ENCODE measurements around the gene GCG.

The GCG gene
- 0 reads per million in 3 experiments for total RNA-seq

DNA sequence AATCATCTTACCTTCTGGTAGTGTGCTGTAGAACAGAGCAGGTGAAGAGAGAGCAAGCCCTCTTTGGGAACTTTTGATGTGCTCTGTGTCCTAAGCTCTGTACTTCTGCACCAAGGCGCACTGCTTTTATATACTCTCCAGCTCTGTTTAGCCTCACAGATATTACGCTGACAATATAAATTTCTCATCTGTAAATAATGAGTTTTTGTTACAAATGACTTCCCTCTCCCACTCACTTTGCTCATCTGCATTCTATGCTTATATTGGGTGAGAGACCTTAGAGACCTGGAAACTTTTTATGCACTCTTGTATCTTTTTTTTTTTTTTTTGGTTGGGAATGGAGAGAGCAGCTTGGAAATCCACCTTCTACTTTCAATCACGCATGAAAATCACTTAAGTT is at the start of gene GCG:
TSS of gene GCG (minus strand) at position 101 of the 400 bp plus-strand sequence. CDS start 3,069 bp downstream, outside the sequence.
- no peak for DNase-seq

DNA sequence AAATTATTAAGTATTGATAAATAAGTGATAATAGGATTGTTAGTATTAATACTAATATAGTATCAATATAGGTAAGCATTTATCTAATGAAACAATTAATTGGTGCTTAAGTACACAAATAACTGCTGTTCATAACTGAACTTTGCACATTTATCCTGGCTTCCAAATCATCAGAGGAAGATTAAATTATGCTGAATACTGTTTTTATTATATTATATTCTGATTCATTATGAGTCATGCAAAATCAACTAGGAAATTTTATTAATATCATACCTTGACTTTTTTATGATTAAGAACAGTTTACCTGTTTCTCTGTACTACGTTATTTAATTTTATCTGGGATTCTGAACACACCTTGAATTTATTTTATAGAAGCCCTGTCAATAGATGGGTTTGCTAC is 48.6 kb upstream of the GCG start:
- DNase-seq, result no peak

DNA sequence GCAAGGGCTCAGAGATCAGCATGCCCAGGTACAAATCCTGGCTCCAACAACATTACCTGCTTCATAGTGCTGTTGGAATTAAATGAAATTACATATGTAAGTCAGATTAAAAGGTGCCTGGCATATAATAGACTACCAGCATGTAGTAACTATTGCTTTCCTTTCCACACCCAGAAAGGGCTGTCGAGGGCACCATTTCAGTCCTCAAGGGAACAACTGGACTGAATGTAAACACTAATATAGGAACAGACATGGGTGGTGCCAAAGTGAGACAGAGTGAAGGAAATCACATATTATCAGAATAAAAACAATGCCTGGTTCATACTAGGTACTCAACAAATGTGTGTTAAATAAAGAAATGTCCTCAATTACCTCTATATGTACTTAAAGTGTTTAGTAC is 47.9 kb upstream of the GCG start:
- DNase-seq, result no peak

DNA sequence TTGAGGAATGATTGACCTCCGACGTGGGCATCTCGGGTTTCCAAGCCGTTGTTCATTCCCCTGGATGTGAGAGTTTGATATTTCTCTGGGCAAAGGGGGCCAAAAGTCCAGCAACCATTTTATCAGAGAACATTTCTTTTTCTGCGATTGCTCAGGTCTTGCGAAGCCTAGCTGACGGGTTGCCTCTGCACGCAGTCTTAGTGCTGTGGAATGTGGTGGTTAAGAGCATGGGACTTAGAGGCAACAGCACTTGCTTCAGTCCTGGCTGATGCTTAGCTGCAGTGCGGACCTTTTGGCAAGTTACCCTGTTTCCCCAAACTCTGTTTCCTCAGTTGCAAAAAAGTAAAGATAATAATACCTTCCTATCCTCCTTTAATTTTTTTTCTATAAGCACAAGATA is 46.2 kb upstream of the GCG start:
- no peak for DNase-seq

DNA sequence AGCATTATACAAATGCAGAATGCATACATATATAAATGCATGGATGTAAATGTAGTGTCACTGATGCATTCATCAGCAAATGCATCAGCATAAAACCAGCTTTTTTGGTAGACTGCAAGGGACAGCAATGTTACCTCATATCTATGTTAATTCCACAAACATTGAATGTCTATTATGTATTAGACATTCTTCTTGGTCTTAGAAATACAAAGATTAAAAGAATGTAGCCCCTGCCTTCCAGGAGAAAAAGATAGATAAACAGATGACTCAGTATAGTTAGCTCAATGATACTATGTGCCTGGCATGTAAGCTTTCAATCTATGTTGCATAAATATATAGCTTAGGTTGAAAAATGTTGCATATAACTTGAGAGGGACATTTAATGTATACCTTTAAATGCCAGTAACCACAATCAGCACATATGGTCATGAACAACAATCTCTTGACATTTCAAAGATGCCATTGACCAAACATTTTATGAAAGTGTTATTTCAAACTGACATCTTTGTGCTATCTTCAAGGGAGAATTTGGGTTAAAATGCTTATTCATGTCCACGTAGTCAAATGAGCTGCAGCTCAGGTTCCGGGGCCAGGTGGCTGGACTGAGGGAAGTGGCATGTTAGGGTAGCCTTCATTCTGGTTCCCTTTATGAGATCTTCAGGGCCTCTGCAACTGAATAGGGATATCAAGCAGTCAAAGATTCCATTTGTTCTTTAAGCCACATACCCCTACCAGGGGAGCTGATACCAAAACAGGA is 45.2 kb upstream of the GCG start:
- DNase-seq, result no peak

DNA sequence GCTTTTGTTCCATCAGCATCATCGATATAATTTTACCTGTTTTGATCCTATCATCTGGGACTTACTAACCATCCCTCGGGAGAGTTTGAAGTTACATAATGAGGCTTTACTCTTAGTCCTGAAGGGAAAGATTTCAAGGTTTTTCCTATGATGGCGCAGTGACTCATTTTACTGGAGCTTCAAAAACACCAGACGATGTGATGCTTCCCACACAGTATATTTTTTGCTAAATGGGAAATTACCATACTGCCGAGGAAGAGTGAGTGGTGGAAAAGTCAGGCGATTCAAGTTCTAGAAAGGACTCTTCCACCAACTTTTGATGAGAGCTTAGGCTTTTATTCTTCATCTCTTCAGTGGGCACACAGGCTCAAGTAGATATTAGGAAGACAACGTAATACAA is 44.6 kb upstream of the GCG start:
- DNase-seq, result no peak

DNA sequence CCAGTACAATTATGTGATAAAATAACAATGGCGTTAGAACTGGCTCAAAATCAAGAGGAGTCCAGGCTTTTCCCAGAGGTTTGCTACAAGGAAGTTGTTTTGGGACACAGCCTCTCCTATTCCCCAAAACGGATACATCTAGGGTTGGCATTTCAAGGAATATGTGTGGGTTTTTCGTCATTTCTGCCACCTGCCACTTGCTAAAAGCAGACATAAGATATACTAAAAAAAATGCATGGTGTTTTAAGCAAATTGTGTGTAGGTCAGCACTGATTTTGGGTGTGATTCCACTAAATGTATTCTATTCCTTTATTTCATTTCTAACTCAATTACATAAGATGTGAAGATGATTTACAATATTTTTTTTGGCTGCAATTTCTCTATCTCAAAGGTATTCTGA is 36.4 kb upstream of the GCG start:
- DNase-seq, result no peak

DNA sequence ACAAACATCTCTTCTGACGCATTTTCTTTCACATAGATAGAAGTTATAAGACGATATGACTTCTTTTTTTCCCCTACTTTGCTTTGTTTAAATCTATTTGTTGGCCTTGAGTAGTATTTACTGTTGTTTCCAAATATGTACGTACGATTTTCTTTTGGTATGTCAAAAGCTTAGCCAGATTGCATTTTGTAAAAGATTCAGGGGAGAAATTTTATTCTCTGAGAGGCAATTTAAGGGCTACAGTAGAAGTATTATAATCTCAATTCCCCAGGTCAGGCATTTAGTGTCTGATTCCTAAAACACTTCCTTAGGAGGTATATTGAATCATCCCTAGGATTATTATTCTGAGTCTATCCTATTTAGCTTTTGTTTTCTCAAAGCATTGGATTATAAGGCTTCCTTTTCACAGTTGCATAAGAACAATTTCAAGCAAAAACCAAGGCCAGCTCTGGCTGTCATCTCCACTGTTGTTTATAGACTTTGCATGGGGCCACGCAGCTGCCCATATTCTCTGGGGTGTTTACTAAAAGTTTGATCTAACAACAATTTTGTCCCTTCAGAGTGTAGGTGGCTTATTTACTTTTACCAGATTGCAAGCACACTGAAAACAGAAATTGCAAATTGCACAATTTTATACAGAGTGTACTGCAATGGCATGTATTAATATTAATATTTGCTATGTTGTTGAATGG is 33.6 kb upstream of the GCG start:
- DNase-seq, result no peak

DNA sequence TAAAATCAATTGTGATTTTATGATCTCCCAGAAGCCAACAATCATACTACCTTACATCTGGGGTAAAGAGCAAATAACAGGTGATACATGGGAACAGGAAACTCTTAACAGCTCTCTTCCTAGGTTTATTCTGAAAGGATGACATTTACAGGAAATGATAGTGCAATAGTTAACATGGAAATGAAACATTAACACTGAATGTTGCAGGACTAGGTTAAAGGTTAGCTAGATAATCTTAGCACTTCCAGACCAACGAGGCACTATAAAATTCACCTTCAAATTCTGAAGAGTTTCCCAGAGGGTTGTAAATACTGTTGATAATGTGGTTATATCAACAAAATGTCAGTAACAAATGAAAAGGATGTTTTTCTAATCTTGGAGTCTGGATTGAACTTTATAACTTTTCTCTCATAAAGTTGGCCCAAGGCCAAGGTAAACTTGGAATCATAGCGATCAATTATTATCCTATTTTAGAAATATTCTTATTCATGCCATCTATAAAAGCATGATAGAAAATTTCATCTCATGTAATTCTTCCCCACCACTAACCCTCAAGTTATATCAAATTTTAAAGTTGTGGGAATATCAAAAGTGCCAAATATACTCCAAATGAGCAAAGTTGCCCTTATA is 32.9 kb upstream of the GCG start:
- no peak for DNase-seq

DNA sequence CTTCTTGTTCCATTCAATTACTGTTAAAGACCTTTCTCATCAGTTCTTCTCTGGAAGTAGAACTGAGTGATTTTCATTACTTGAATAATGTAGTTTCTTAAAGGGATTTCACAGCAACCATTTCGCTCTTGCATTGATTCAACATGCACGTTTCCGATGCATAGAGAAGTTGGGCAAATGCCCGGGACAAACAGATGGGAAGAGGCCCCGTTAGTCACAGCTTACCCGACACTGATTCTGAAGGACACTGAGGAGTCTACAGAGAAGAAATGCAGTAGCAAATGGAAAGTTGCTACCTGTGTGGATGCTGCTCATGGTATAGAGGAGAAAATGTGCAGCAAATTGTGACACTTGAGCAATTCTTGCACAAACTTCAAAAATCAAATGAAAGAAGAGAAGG is 32.3 kb upstream of the GCG start:
- DNase-seq, result no peak

DNA sequence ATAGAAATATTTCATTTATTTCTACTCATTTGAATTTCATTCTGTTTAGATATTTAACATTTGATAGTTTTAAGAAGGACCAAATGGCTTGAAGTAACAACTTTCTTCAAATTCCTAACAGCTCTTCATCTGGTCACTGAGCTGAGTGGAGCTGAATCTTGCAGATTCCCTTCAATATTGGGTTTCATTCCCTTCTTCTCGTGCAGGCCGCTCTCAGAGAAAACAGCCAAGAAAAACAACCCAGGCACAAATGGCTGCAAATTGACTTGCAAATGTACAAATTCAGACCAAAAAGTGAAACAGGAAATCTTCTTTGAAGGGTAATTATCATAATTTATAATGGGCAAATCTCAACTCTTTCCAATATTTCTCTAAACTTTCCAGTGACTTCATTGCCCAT is 30.3 kb upstream of the GCG start:
- DNase-seq, result no peak

DNA sequence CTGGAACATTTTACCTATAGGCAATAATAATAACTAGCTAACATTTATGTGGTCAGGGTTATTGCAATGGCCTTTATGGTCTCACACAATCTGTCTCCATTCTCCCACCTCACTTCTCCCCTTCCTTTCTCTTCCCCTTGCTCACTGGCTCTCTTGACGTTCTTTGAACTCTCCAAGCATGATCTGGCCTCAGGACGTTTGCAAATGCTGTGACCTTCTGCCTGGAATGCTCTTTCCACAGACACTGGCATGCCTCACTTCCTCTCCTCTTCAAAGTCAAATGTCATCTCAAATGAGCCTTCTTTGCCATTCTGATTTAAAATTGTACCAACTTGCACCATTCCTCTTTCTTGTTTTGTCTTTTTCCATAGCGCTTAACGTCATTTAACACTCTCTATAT is 25.3 kb upstream of the GCG start:
- DNase-seq, result no peak

DNA sequence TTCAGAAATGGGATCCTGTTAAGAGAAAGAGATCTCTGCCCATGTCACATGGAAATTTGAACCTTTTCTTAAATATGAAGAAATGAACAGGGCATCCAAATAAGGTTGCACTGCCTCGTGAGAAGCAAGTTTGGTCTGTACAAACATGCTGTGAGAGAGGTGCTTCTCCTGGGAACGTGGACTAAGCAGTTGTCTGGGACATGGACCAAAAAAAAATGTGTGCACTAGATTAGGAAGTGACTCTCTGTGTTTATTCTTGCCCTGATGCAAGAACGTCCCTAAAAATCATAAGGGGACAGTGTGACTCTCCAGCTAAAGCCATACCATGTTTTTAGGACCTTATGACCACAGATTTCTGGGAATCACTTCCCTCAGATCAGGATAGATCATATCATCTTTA is 23.7 kb upstream of the GCG start:
- no peak for DNase-seq

DNA sequence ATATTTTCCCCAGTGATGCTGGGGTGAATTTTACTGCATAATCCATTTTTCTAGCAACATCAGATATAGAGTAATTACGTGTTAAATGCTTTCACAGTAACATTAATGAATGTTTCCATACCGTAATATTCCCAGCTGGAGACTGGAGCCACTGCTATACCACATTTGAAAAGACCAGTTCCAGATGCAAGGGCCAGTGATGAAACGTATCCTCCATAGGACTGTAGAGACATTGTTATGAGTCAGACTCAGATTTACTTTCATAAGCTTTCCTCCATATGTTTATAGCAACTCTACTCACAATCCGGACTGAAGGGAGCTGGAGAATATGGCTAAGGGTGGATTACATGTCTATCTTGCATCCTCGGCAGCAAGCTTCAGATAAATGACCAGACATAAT is 22.7 kb upstream of the GCG start:
- no peak for DNase-seq

DNA sequence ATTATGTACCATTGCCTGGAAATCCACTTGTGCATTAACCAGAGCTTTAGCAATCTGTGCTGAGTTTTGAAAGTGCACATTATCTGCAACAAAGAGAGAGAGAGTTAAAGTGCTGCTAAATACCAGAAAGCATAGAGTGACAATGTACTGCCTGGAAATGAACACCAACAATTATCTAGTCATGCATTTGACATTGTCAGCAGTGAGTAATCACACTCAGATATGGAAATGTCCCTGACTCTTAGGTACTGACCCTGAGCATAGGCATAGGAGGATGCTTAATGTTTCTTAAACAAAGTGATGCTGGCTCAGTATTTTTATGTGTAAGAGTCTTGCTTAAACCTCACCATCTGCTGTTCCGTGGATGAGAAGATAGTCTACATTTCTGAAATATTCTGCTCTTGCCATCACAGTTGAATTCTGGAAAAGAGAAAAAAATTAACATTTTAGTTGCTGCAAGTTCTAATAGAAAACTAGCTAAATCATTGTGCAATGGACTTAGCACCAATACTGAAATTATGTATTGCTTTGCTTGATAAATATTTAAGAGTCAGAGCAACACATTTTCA is 20.8 kb upstream of the GCG start:
- no peak for DNase-seq

DNA sequence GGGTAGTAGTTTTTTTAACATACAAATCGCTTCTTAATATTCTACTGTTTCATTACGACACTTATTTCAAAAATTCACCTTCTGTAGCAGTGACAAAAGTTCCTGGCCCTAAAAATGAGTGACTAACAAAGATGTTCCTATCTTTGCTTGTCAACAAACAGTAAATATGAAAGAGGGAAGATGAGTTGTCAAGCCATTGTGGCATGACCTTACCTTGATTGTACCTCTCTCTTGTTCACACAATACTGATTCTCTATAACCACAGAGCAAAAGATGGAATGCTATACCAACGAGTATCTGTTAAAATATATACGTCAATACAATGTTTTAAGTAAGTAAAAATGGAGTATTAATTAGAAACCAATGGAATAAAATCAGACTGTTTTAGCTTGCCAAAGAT is 14.7 kb upstream of the GCG start:
- no peak for DNase-seq

DNA sequence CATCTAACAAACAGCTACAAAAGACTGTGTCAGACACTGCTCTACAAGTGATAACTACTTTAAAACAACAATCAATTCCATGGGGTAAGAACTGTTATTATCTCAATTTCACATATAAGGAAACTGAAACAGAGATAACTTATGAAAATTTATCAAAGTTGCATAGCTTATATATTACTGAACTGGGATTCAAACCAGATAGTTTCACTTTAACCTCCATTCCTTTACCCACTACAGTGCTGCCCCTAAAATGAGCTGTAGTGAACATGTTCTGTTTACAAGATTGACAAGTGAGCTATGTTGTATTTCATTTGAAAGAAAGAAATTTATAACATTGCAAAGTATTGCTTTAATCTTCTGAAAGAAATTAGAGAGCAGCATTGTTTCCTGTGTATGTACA is 14.1 kb upstream of the GCG start:
- DNase-seq, result no peak

DNA sequence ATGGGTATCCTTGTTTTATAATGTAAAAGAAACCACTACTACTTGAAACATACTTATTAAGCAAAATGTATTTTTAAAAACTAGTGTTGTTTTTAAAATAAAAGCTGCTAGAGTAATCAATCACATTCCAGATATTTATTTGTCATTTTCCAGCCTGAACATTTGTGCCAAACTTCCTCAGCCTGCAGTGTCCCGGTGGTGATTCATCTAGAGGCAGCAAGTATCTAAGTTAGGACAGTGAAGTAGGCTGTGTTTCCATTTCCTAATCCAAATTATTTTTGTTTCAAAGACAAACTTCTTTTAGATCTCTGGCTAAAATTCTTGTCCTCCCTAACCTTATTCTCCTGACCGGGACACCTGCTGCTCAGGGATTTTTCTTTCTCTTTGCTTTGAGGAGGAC is 12.8 kb upstream of the GCG start:
- DNase-seq, result no peak

DNA sequence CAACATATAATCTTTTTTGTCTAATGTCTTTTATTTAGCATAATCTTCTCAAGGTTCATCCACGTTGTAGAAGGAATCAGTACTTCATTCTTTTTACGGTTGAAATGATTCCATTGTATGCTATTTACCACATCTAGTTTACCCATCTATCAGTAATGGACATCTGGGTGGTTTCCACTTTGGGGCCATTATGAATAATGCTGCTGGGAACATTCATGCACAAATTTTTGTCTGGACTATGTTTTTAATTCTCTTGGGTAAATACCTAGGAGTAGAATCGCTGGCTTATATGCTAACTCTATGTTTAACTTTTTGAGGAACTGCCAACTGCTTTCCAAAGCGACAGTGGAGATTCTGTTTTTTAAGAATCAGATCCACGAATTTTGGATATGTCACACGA is 7.4 kb upstream of the GCG start:
- no peak for DNase-seq

DNA sequence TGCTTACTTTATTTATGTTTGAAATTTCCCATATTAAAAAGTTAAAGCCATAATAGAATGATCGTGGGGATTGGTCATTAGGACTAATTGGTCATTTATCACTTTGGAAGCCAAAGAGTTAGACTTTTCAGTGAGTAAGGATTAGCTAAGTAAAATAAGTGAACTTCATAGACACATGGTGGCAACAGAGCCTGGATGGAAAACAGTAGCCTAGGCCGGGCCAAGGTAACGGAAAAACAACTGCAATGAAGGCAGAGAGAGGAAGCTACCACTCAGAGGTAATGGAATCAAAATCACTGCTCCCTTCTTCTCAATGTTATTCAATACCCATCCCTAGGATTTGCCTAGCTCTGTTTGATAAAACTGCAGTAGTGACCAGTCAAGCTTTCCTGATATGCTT is 4.1 kb upstream of the GCG start:
- DNase-seq, result no peak

DNA sequence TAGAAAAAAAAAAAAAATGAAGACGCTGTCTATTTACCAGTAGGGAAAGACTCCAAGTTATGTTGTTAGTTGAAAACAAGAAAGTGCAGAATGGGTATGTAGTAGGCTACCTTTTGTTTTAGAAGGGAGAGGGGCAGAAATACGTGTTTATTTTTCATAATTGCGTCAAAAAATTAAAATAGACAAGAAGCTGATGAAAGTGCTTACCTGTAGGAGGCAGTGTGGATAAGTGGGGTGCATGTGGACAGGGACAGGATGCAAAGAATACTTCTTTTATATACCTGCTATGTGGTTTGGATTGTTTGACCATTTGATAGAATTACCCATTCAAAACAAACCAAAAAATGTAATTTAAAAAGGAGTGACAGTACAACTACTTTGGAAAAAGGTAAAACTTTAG is 3.0 kb upstream of the GCG start:
- DNase-seq, result no peak

DNA sequence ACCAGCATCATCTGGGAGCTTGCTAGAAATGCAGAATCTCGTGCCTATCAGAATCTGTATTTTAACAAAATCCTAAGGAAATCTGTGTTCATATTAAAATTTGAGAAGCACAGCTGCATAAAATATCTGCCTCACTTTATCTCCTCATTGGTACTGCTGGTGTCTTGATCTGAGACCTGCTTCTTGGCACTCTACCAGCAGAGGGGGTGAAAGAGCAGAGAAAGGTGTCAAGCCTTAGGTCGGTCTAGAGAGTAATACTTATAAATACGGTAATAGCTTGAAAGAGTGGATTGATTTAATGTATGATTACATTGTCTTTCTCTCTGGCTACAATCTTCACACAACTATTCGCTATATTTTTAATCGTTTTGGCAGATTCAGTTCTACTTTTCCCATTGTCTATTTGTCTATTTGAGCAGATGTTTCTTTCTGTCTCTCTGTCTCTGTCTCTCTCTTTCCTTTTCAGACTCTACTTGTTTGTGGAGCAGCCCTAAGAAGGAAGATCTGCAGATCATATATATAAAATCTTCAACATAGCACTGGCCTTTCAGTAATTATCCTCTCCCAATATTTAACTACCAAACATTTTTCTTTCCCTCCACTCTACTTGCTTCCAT is 1.7 kb upstream of the GCG start:
- peak; percentile 34 for DNase-seq

DNA sequence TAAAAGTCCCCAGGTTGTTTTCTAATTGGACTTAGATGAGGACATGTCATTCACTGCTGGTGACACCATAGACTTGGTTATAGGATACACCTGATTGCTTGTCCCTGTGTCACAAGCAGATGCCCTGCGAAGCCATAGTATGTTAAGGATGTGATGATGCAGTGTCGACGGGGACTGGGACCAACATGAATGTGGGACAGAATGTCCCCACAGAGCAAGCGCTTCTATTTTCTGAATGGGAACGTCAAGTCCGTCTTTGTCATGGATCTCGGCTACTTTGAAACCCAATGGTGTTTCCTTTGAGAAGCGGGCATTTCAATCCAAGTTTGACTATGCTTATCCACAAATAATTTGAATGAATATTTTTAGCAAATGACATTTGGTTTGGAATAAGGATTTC is 2.1 kb downstream of the GCG start:
- DNase-seq, result no peak

DNA sequence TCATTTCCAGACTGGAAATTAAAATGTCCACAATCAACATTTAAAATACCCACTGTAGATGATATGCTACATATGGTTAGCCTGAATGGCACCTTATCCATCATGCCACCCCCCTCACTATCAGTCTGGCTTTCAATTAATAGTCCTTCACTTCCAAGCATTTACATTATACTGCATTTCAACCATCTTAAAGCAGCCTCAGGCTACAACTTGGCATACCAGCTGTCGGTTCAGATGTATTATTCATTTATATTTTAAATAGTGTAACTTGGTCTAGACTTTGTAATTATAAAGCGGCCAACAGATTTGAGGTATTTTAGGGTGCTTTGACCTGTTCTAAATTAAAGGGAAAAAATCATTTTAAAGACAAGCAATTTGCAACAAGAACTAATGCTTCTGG is 2.6 kb downstream of the GCG start:
- no peak for DNase-seq

All from central memory CD4-positive, alpha-beta T cell (primary cell).